HepG2 (cell line): ENCODE results near the gene VPS11. TPM values are rescaled to one million over a fixed set of nuclear protein-coding genes. Genes with fewer than 3 reads are reported as not detected.

Experiments used
- BRF2 ChIP-seq: sonication (generic); formaldehyde crosslinking; IDR thresholded peaks from 2 replicates; pipeline ENCODE4 v1.8.1; 2022; ENCODE audit warnings: mild to moderate bottlenecking, missing genetic modification reagents
- DRAP1 ChIP-seq: IDR thresholded peaks from 2 replicates; pipeline ENCODE4 v1.6.1; 2016; ENCODE audit warnings: missing genetic modification reagents, missing compliant biosample characterization
- HIC2 ChIP-seq: sonication (generic); formaldehyde crosslinking; IDR thresholded peaks from 2 replicates; pipeline ENCODE4 v1.9.0; 2022; ENCODE audit warnings: low read depth, missing genetic modification reagents
- JUNB ChIP-seq: sonication (generic); formaldehyde crosslinking; IDR thresholded peaks from 2 replicates; pipeline ENCODE4 v1.8.0; 2022; ENCODE audit warnings: missing genetic modification reagents, mild to moderate bottlenecking, borderline replicate concordance
- MNT ChIP-seq: fragments of 450-650 bp; IDR thresholded peaks from 2 replicates; pipeline ENCODE4 v1.6.1; 2016
- STAG1 ChIP-seq: sonication (generic); formaldehyde crosslinking; IDR thresholded peaks from 2 replicates; pipeline ENCODE4 v1.4.0; 2020; ENCODE audit warnings: missing genetic modification reagents
- TGIF2 ChIP-seq: IDR thresholded peaks from 2 replicates; pipeline ENCODE4 v1.6.1; 2016; ENCODE audit warnings: control low read depth, missing compliant biosample characterization
- THAP9 ChIP-seq: sonication (generic); formaldehyde crosslinking; IDR thresholded peaks from 2 replicates; pipeline ENCODE4; 2020; ENCODE audit warnings: missing genetic modification reagents, mild to moderate bottlenecking, borderline replicate concordance
- ZBTB44 ChIP-seq: sonication (generic); formaldehyde crosslinking; IDR thresholded peaks from 2 replicates; pipeline ENCODE4 v1.4.0; 2020; ENCODE audit warnings: missing genetic modification reagents
- ZFP82 ChIP-seq: sonication (generic); formaldehyde crosslinking; IDR thresholded peaks from 2 replicates; pipeline ENCODE4 v1.5.1; 2020; ENCODE audit warnings: mild to moderate bottlenecking, missing genetic modification reagents, borderline replicate concordance
- ZIK1 ChIP-seq: sonication (generic); formaldehyde crosslinking; IDR thresholded peaks from 2 replicates; pipeline ENCODE4 v1.5.0; 2020; ENCODE audit warnings: mild to moderate bottlenecking, low read depth, missing genetic modification reagents, borderline replicate concordance
- ZNF136 ChIP-seq: sonication (generic); formaldehyde crosslinking; IDR thresholded peaks from 2 replicates; pipeline ENCODE4 v1.8.1; 2022; ENCODE audit warnings: low read depth, mild to moderate bottlenecking, moderate library complexity, missing genetic modification reagents
- ZNF460 ChIP-seq: sonication (generic); formaldehyde crosslinking; IDR thresholded peaks from 2 replicates; pipeline ENCODE4 v1.5.1; 2020; ENCODE audit warnings: missing genetic modification reagents, mild to moderate bottlenecking, borderline replicate concordance
- ZNF691 ChIP-seq: sonication (generic); formaldehyde crosslinking; IDR thresholded peaks from 2 replicates; pipeline ENCODE4 v1.4.0; 2020; ENCODE audit warnings: missing genetic modification reagents, low read depth, mild to moderate bottlenecking, borderline replicate concordance
- ZNF772 ChIP-seq: sonication (generic); formaldehyde crosslinking; IDR thresholded peaks from 2 replicates; pipeline ENCODE4 v1.5.0; 2020; ENCODE audit warnings: mild to moderate bottlenecking, missing genetic modification reagents
- ZNF878 ChIP-seq: sonication (generic); formaldehyde crosslinking; IDR thresholded peaks from 2 replicates; pipeline ENCODE4 v1.8.1; 2023; ENCODE audit warnings: mild to moderate bottlenecking, missing genetic modification reagents, moderate library complexity
- ZSCAN30 ChIP-seq: sonication (generic); formaldehyde crosslinking; IDR thresholded peaks from 2 replicates; pipeline ENCODE4 v1.5.0; 2020; ENCODE audit warnings: mild to moderate bottlenecking, missing genetic modification reagents
- polyA plus RNA-seq, 8 experiments: library from polyadenylated mRNA; depleted of rRNA in 3 of 8; stranded (reverse) in 7 of 8; unstranded in 1 of 8; fragments of >200 nt; fragmentation: Illumina TruSeq in 4 of 8; extraction: Trizol in 4 of 8; gene quantifications; 2 replicates each; pipeline versions ENCODE4 v1.2.1 to v1.2.3, GENCODE V29; 2011 to 2016; ENCODE audit warnings: low read depth in 4 of 8, missing spikeins in 1 of 8, mixed read lengths in 1 of 8; ENCODE audit not compliant: insufficient read depth in 1 of 8
- total RNA-seq, 5 experiments: library from RNA; depleted of rRNA; stranded (reverse); fragments of >200 nt; fragmentation: Illumina TruSeq; extraction: Trizol; gene quantifications; 2 replicates each; pipeline ENCODE4 v1.2.3, GENCODE V29; 2016; ENCODE audit warnings: low read depth in 1 of 5

Gene VPS11
- total and polyA plus RNA-seq, 2 of the 13 experiments (the other 11 are each of a cell fraction or from before 2014, with no cell fraction given), result 13.7 to 21.6 TPM

- peak; percentile 88 for TF ChIP-seq THAP9
- TF ChIP-seq BRF2 (CRISPR knock-in tag), result peak; percentile 70; the same call in 1 of the 2 replicates
- no peak for TF ChIP-seq STAG1 (CRISPR knock-in tag)
- TF ChIP-seq ZNF878 (CRISPR knock-in tag), result no peak
- TF ChIP-seq ZNF691 (CRISPR knock-in tag), result no peak
- no peak for TF ChIP-seq ZNF136 (CRISPR knock-in tag)
- peak; percentile 33; the same call in 1 of the 2 replicates for TF ChIP-seq ZBTB44 (CRISPR knock-in tag)
- peak; percentile 48 for TF ChIP-seq ZIK1
- no peak for TF ChIP-seq ZFP82
- TF ChIP-seq MNT, result peak; percentile 98
- TF ChIP-seq HIC2 (CRISPR knock-in tag), result no peak
- no peak for TF ChIP-seq ZNF772 (CRISPR knock-in tag)
- TF ChIP-seq ZNF460 (CRISPR knock-in tag), result no peak
- TF ChIP-seq TGIF2, result peak; percentile 52; the same call in 1 of the 2 replicates
- no peak for TF ChIP-seq ZSCAN30 (CRISPR knock-in tag)
- TF ChIP-seq DRAP1 (CRISPR knock-in tag), result peak; percentile 73
- no peak for TF ChIP-seq JUNB (CRISPR knock-in tag)
Observed at GRCh38 chr11:119067371-119068222, at the start of gene VPS11 (continued).
